IMR-90 (cell line): ENCODE data around the gene ALOX12B. TPM values are rescaled to one million over a fixed set of nuclear protein-coding genes. Genes with fewer than 3 reads are reported as not detected.

Source experiments
- ATAC-seq: fragments of 200-7000 bp; cut with Tn5 transposase; 2 replicates; pipeline ENCODE4 v1.9.1; 2020; ENCODE audit warnings: low read depth, mild to moderate bottlenecking, moderate library complexity
- BruUV-seq: library from RNA; stranded (reverse); fragments of 400-500 nt; replicated peaks from 2 replicates; lab custom pipeline; 2021; lab: Mats Ljungman, UMichigan
- CTCF ChIA-PET: fragments of 300-600 bp; formaldehyde crosslinking; extraction: SDS; loops from one replicate; lab custom pipeline; 2021; ENCODE audit warnings: antibody characterized with exemption; lab: Yijun Ruan, JAX
- POLR2A ChIA-PET: fragments of 300-600 bp; sonication (Branson Sonifier 250); formaldehyde crosslinking; loops from one replicate; lab custom pipeline; 2022; ENCODE audit warnings: antibody characterized with exemption; ENCODE audit not compliant: unreplicated experiment; lab: Charles Lee
- DNase-seq: peaks from one replicate; pipeline ENCODE4 v3.0.0; 2013
- H2AFZ ChIP-seq: replicated peaks from 2 replicates; pipeline ENCODE3; 2013; ENCODE audit warnings: low read length, mild to moderate bottlenecking; ENCODE audit not compliant: poor library complexity
- H2AK5ac ChIP-seq: 2 replicates; pipeline ENCODE4 v1.6.1; 2013; ENCODE audit warnings: low read depth, low read length, inconsistent platforms
- H2AK9ac ChIP-seq: replicated peaks from 2 replicates; pipeline ENCODE3; 2013; ENCODE audit warnings: mild to moderate bottlenecking, low read depth, low read length, moderate library complexity; ENCODE audit not compliant: poor library complexity
- H2BK120ac ChIP-seq: 2 replicates; pipeline ENCODE4 v1.6.1; 2013; ENCODE audit warnings: low read depth, low read length, inconsistent platforms
- H2BK15ac ChIP-seq: 3 replicates; pipeline ENCODE4 v1.6.1; 2013; ENCODE audit warnings: low read depth, low read length, inconsistent platforms
- H2BK20ac ChIP-seq: 2 replicates; pipeline ENCODE4 v1.6.1; 2013; ENCODE audit warnings: low read depth, mild to moderate bottlenecking, inconsistent platforms, low read length, moderate library complexity
- H2BK5ac ChIP-seq: 2 replicates; pipeline ENCODE4 v1.6.1; 2013; ENCODE audit warnings: mild to moderate bottlenecking, low read depth, low read length, inconsistent platforms; ENCODE audit not compliant: poor library complexity, severe bottlenecking
- H3K14ac ChIP-seq: replicated peaks from 2 replicates; pipeline ENCODE4 v1.6.1; 2013; ENCODE audit warnings: low read depth, low read length, inconsistent platforms
- H3K18ac ChIP-seq: 2 replicates; pipeline ENCODE4 v1.6.1; 2013; ENCODE audit warnings: low read depth, low read length, control low read depth
- H3K23ac ChIP-seq: 2 replicates; pipeline ENCODE4 v1.6.1; 2013; ENCODE audit warnings: low read depth, low read length, inconsistent platforms
- H3K27ac ChIP-seq: 2 replicates; pipeline ENCODE4 v1.5.1; 2013; ENCODE audit warnings: mild to moderate bottlenecking, control low read depth, low read length; ENCODE audit not compliant: insufficient read depth
- H3K27me3 ChIP-seq: 2 replicates; pipeline ENCODE4 v1.6.1; 2013; ENCODE audit warnings: low read length; ENCODE audit not compliant: control insufficient read depth, insufficient read depth
- H3K36me3 ChIP-seq: 2 replicates; pipeline ENCODE4 v1.6.1; 2013; ENCODE audit warnings: low read length, mixed read lengths; ENCODE audit not compliant: control insufficient read depth, insufficient read depth
- H3K4ac ChIP-seq: 2 replicates; pipeline ENCODE4 v1.6.1; 2013; ENCODE audit warnings: low read depth, low read length, inconsistent platforms
- H3K4me1 ChIP-seq: 2 replicates; pipeline ENCODE4 v1.6.1; 2013; ENCODE audit warnings: low read length, mixed read lengths; ENCODE audit not compliant: control insufficient read depth, insufficient read depth
- H3K4me2 ChIP-seq: 2 replicates; pipeline ENCODE4 v1.6.1; 2013; ENCODE audit warnings: low read depth, mild to moderate bottlenecking, control low read depth, low read length, moderate library complexity
- H3K4me3 ChIP-seq: 2 replicates; pipeline ENCODE4 v1.5.1; 2013; ENCODE audit warnings: low read depth, mild to moderate bottlenecking, control low read depth, low read length, moderate library complexity; ENCODE audit not compliant: insufficient read depth
- H3K56ac ChIP-seq: 2 replicates; pipeline ENCODE4 v1.6.1; 2013; ENCODE audit warnings: low read length, inconsistent platforms; ENCODE audit not compliant: insufficient read depth; ENCODE audit errors: extremely low read depth
- H3K79me1 ChIP-seq, 2 experiments: 2 replicates each; pipeline ENCODE4 v1.6.1; 2013; ENCODE audit warnings: low read length in 2 of 2, inconsistent platforms in 1 of 2, low read depth in 1 of 2
- H3K9ac ChIP-seq: 2 replicates; pipeline ENCODE4 v1.6.1; 2013; ENCODE audit warnings: low read depth, low read length, control low read depth
- H3K9me1 ChIP-seq: 2 replicates; pipeline ENCODE4 v1.6.1; 2013; ENCODE audit warnings: low read length, inconsistent platforms; ENCODE audit not compliant: insufficient read depth
- H3K9me3 ChIP-seq: 2 replicates; pipeline ENCODE4 v1.6.1; 2013; ENCODE audit warnings: low read length; ENCODE audit not compliant: control insufficient read depth, insufficient read depth
- H4K20me1 ChIP-seq: 2 replicates; pipeline ENCODE4 v1.6.1; 2013; ENCODE audit warnings: low read length, inconsistent platforms; ENCODE audit not compliant: insufficient read depth
- H4K5ac ChIP-seq: 2 replicates; pipeline ENCODE4 v1.6.1; 2013; ENCODE audit warnings: mild to moderate bottlenecking, low read depth, low read length, control low read depth
- H4K8ac ChIP-seq, 2 experiments: 2 replicates each; pipeline ENCODE4 v1.6.1; 2013; ENCODE audit warnings: low read depth in 2 of 2, low read length in 2 of 2, control low read depth in 1 of 2, inconsistent platforms in 1 of 2
- H4K91ac ChIP-seq: 2 replicates; pipeline ENCODE4 v1.6.1; 2013; ENCODE audit warnings: low read depth, low read length, inconsistent platforms; ENCODE audit not compliant: insufficient read depth
- CEBPB ChIP-seq: IDR thresholded peaks from 2 replicates; pipeline ENCODE4 v1.6.1; 2012; ENCODE audit warnings: low read depth, low read length, improper control_type of control experiment
- CHD1 ChIP-seq: IDR thresholded peaks from 2 replicates; pipeline ENCODE4 v1.6.1; 2012; ENCODE audit warnings: low read depth, low read length, improper control_type of control experiment
- ELK1 ChIP-seq: fragments of 150-350 bp; IDR thresholded peaks from 2 replicates; pipeline ENCODE4 v1.6.1; 2016; ENCODE audit warnings: low read depth, mild to moderate bottlenecking, low read length, moderate library complexity, borderline replicate concordance
- MAFK ChIP-seq: IDR thresholded peaks from 2 replicates; pipeline ENCODE4 v1.6.1; 2012; ENCODE audit warnings: low read depth, low read length, improper control_type of control experiment
- NFE2L2 ChIP-seq: fragments of 150-350 bp; IDR thresholded peaks from 2 replicates; pipeline ENCODE4 v1.6.1; 2016; ENCODE audit warnings: low read depth, mild to moderate bottlenecking, low read length
- RFX5 ChIP-seq: IDR thresholded peaks from 2 replicates; pipeline ENCODE4 v1.8.0; 2012; ENCODE audit warnings: low read depth, mild to moderate bottlenecking, low read length, moderate library complexity
- SMC3 ChIP-seq: fragments of 150-350 bp; IDR thresholded peaks from 2 replicates; pipeline ENCODE4 v1.6.1; 2016; ENCODE audit warnings: low read depth, mild to moderate bottlenecking, antibody characterized with exemption, low read length, moderate library complexity
- WGBS, 2 experiments: methylation state at CpG; one replicate each; pipeline versions ENCODE4 v1.1.5 to v1.1.7; 2013; ENCODE audit warnings: missing lambda C conversion rate in 2 of 2; ENCODE audit not compliant: insufficient read length in 1 of 2; ENCODE audit errors: extremely low coverage in 2 of 2; 5-methylcytosine and 5-hydroxymethylcytosine counted together
- dilution Hi-C: fragments of 300-500 bp; cut with HindIII; formaldehyde crosslinking; loops from one replicate; pipeline ENCODE4 v1.14.3; 2018; ENCODE audit warnings: low sequenced_read_pairs; ENCODE audit not compliant: unreplicated experiment
- in situ Hi-C: fragments of 300-500 bp; cut with MboI; formaldehyde crosslinking; loops from 3 replicates; pipeline ENCODE4 v1.14.3; 2019; ENCODE audit warnings: low sequenced_read_pairs, inconsistent platforms, mixed read lengths
- intact Hi-C: fragments of 100-400 bp; cut with micrococcal nuclease; formaldehyde crosslinking; loops from 2 replicates; pipeline ENCODE4 v1.10.0; 2022
- polyA plus RNA-seq, 3 experiments: library from polyadenylated mRNA; depleted of rRNA; stranded (reverse); fragments of >200 nt; gene quantifications; 2 replicates each; pipeline ENCODE4 v1.2.3, GENCODE V29; 2012; ENCODE audit warnings: low replicate concordance in 1 of 3
- total RNA-seq: library from RNA; depleted of rRNA; stranded (reverse); fragments of >200 nt; gene quantifications from 2 replicates; pipeline ENCODE4 v1.2.3, GENCODE V29; 2012
- TF ChIP-seq, protein P1 (sequence below): conservative IDR thresholded peaks from 2 replicates; pipeline ENCODE4 v1.5.1; 2012; ENCODE audit warnings: mild to moderate bottlenecking, low read depth, low read length, improper control_type of control experiment

Gene ALOX12B
- total and polyA plus RNA-seq, 2 of the 4 experiments (the other 2 are of a cell fraction): not detected

GRCh38 chr17:8067806-8068205, 19.7 kb downstream of the ALOX12B start:
- dilution Hi-C loops: no loop called here

More at GRCh38 chr17:8067806-8068205, 19.7 kb downstream of the ALOX12B start:
- Histone ChIP-seq H3K27me3 (peaks cover 78% of the 10 kb centered on the region), H3K4me3 (no peak overlapping the region), H2BK5ac (no peak overlapping the region), H2AFZ (no peak overlapping the region), H2AK9ac (no peak overlapping the region), H3K56ac (no peak overlapping the region), H3K18ac (no peak overlapping the region), H2BK15ac (no peak overlapping the region), H4K8ac (no peak overlapping the region), H3K23ac (no peak overlapping the region), H3K4me1 (no peaks in the 10 kb centered on the region), H2BK120ac (no peak overlapping the region), H3K14ac (no peak overlapping the region), H4K91ac (no peak overlapping the region), H3K9me1 (no peaks in the 10 kb centered on the region), H3K36me3 (no peaks in the 10 kb centered on the region), H2AK5ac (no peak overlapping the region), H2BK20ac (no peak overlapping the region), H3K4me2 (no peak overlapping the region), H3K9me3 (no peaks in the 10 kb centered on the region), H3K9ac (no peak overlapping the region), H4K5ac (no peak overlapping the region), H3K4ac (no peak overlapping the region), H3K27ac (no peak overlapping the region), H3K79me1 (no peaks in the 10 kb centered on the region), H4K20me1 (peaks cover 4% of the 10 kb centered on the region; the same call in 1 of the 2 replicates)
- ATAC-seq: no peak
- intact Hi-C loops: loop anchor here (10.0 kb wide), 1 partner anchor 717 kb away; no protein-coding TSS in a partner anchor
- TF ChIP-seq CHD1 (no peak), MAFK (no peak), CEBPB (no peak), ELK1 (no peak), NFE2L2 (no peak), SMC3 (no peak), RFX5 (no peak)
- TF ChIP-seq, protein P1, sequence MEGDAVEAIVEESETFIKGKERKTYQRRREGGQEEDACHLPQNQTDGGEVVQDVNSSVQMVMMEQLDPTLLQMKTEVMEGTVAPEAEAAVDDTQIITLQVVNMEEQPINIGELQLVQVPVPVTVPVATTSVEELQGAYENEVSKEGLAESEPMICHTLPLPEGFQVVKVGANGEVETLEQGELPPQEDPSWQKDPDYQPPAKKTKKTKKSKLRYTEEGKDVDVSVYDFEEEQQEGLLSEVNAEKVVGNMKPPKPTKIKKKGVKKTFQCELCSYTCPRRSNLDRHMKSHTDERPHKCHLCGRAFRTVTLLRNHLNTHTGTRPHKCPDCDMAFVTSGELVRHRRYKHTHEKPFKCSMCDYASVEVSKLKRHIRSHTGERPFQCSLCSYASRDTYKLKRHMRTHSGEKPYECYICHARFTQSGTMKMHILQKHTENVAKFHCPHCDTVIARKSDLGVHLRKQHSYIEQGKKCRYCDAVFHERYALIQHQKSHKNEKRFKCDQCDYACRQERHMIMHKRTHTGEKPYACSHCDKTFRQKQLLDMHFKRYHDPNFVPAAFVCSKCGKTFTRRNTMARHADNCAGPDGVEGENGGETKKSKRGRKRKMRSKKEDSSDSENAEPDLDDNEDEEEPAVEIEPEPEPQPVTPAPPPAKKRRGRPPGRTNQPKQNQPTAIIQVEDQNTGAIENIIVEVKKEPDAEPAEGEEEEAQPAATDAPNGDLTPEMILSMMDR: no peak
- in situ Hi-C loops: no loop called here
- no peak for DNase-seq
- WGBS, 2 experiments: no CpG with 5 or more reads among the region's 4 CpGs
- POLR2A ChIA-PET: no interaction called here
- CTCF ChIA-PET: no interaction called here
- no TSS peak for BruUV-seq
